Endodermal cell (in vitro differentiated cells): ENCODE measurements around the gene DLGAP3. TPM values are rescaled to one million over a fixed set of nuclear protein-coding genes. Genes with fewer than 3 reads are reported as not detected.
A peak's percentile ranks its signal among the peaks of the same experiment; 100 is the strongest.

ENCODE experiments used
- DNase-seq: peaks from one replicate; pipeline ENCODE4 v3.0.0-alpha.2; 2017
- H3K27ac ChIP-seq: 2 replicates; pipeline ENCODE4 v1.5.1; 2013; ENCODE audit warnings: mild to moderate bottlenecking, low read depth, low read length, moderate library complexity
- H3K27me3 ChIP-seq: 2 replicates; pipeline ENCODE4 v1.6.1; 2013; ENCODE audit warnings: mild to moderate bottlenecking, low read length, moderate library complexity; ENCODE audit not compliant: insufficient read depth, control insufficient read depth, poor library complexity, severe bottlenecking
- H3K36me3 ChIP-seq: 2 replicates; pipeline ENCODE4 v1.7.0; 2013; ENCODE audit warnings: mild to moderate bottlenecking, low read length, moderate library complexity; ENCODE audit not compliant: control insufficient read depth, insufficient read depth
- H3K4me1 ChIP-seq: one replicate; pipeline ENCODE4 v1.7.0; 2013; ENCODE audit warnings: low read length; ENCODE audit not compliant: control insufficient read depth, insufficient read depth
- H3K4me3 ChIP-seq: 2 replicates; pipeline ENCODE4 v1.5.1; 2013; ENCODE audit warnings: mild to moderate bottlenecking, low read length, moderate library complexity
- H3K9ac ChIP-seq: 2 replicates; pipeline ENCODE4 v1.6.1; 2013; ENCODE audit warnings: mild to moderate bottlenecking, low read length, moderate library complexity; ENCODE audit not compliant: poor library complexity, severe bottlenecking; ENCODE audit errors: extremely low read depth
- H3K9me3 ChIP-seq: 2 replicates; pipeline ENCODE4 v1.6.1; 2013; ENCODE audit warnings: mild to moderate bottlenecking, low read length, moderate library complexity; ENCODE audit not compliant: control insufficient read depth
- H3K27ac Mint-ChIP-seq: 2 replicates; pipeline ENCODE4 v1.8.0; 2020; ENCODE audit warnings: mixed read lengths
- H3K27me3 Mint-ChIP-seq: 2 replicates; pipeline ENCODE4 v1.8.0; 2021; ENCODE audit warnings: mild to moderate bottlenecking, mixed read lengths; ENCODE audit not compliant: insufficient read depth
- H3K36me3 Mint-ChIP-seq: 2 replicates; pipeline ENCODE4 v1.8.0; 2020; ENCODE audit warnings: low read depth, mixed read lengths
- H3K4me1 Mint-ChIP-seq: 2 replicates; pipeline ENCODE4 v1.8.0; 2020; ENCODE audit warnings: mixed read lengths
- H3K4me3 Mint-ChIP-seq: 2 replicates; pipeline ENCODE4 v1.8.0; 2020; ENCODE audit warnings: mild to moderate bottlenecking, moderate library complexity, mixed read lengths
- H3K9me3 Mint-ChIP-seq: 2 replicates; pipeline ENCODE4 v1.8.0; 2020; ENCODE audit warnings: mild to moderate bottlenecking, mixed read lengths
- WGBS, 2 experiments: methylation state at CpG; one replicate each; pipeline versions ENCODE4 v1.1.5 to v1.1.7; 2013; ENCODE audit warnings: missing lambda C conversion rate in 2 of 2, mixed read lengths in 1 of 2; ENCODE audit not compliant: insufficient coverage in 1 of 2, insufficient read length in 1 of 2; 5-methylcytosine and 5-hydroxymethylcytosine counted together
- long read RNA-seq, 4 experiments: library from polyadenylated mRNA in 2 of 4; library from RNA in 1 of 4; library from capped mRNA in 1 of 4; stranded (forward) in 3 of 4; unstranded in 1 of 4; transcript quantifications; one replicate each; pipeline ENCODE4 v2.0.0, GENCODE V29; 2020 to 2021; ENCODE audit warnings: inconsistent platforms in 1 of 4
- polyA plus RNA-seq, 2 experiments: library from polyadenylated mRNA; stranded (reverse); fragments of 50-300 nt; gene quantifications; one replicate each; pipeline ENCODE4 v1.2.3, GENCODE V29; 2013
- total RNA-seq, 2 donors: library from RNA; stranded (reverse); fragmentation: NEBNext Ultra II Directional in 1 of 2; extraction: Animal tissue kit (Norgen Biotek cat#: 25700) in 1 of 2; gene quantifications; 2 replicates in 1 of 2; 3 replicates in 1 of 2; pipeline ENCODE4 v1.2.1, GENCODE V29; 2021
- TF ChIP-seq, protein P1 (sequence below): fragments of 200-600 bp; sonication (generic); conservative IDR thresholded peaks from 2 replicates; pipeline ENCODE4 v1.5.0; 2021; ENCODE audit warnings: antibody characterized with exemption, mild to moderate bottlenecking

DLGAP3 gene
- 1 to 10 TPM; 4.4 to 4.6 TPM for total RNA-seq
- 1.7 TPM for polyA plus RNA-seq (2013, experiment 1 of 2)
- polyA plus RNA-seq (2013, experiment 2 of 2), result 1.2 TPM
- long read RNA-seq, experiment 1, partial matches to known transcripts, result 3 of 3 reads
- long read RNA-seq, experiment 1, other reads (novel, unspliced or antisense), result 0 of 3 reads
- long read RNA-seq, experiment 2, partial matches to known transcripts, result 0 of 5 reads
- long read RNA-seq, experiment 2, other reads (novel, unspliced or antisense), result 2 of 5 reads
- long read RNA-seq, experiment 3, partial matches to known transcripts, result 3 of 3 reads
- long read RNA-seq, experiment 3, other reads (novel, unspliced or antisense), result 0 of 3 reads
- long read RNA-seq, experiment 4, result 0 reads

DNA sequence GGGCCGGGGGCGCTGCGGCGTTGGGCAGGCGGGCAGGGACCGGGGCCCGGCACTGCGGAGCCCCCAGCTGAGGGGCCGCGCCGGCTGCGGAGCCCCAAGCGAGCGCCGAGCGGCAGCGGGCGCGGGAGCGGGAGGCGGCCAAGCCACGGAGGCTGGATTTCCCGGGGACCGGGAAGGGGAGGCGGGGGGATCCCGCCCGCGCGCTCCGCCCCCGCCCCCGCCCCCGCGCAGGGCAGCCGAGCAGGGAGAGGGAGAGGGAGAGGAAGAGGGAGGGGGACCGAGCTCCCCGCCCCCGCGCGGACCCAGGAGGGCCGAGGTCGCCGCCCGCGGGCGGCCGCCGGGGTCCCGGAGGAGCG lies at the start of gene DLGAP3:
Gene DLGAP3 (minus strand): TSS at position 154 of the 356 bp plus-strand sequence. CDS start 24,267 bp downstream, outside the sequence.
- H3K4me3 Mint-ChIP-seq, result peak within 1 kb of the TSS; percentile 57
- Histone ChIP-seq H3K27ac (no peak within 1 kb of the TSS), H3K4me1 (no peaks in the 10 kb centered on the region), H3K4me3 (peak within 1 kb of the TSS; percentile 74), H3K9me3 (no peaks in the 10 kb centered on the region), H3K9ac (no peak within 1 kb of the TSS), H3K36me3 (no peaks in the 10 kb centered on the region), H3K27me3 (peaks cover 64% of the 10 kb centered on the region)
- H3K36me3 Mint-ChIP-seq, result no peaks in the 10 kb centered on the region
- peaks cover 5% of the 10 kb centered on the region for H3K4me1 Mint-ChIP-seq
- H3K27ac Mint-ChIP-seq, result no peak within 1 kb of the TSS
- DNase-seq, result peak; percentile 79
- H3K27me3 Mint-ChIP-seq, result peaks cover 85% of the 10 kb centered on the region
- WGBS, 2 experiments, result 0% methylated on average over 50 of the region's 50 CpGs; no CpG with 5 or more reads in 1 of the 2 experiments
- no peaks in the 10 kb centered on the region for H3K9me3 Mint-ChIP-seq
- TF ChIP-seq, protein P1, sequence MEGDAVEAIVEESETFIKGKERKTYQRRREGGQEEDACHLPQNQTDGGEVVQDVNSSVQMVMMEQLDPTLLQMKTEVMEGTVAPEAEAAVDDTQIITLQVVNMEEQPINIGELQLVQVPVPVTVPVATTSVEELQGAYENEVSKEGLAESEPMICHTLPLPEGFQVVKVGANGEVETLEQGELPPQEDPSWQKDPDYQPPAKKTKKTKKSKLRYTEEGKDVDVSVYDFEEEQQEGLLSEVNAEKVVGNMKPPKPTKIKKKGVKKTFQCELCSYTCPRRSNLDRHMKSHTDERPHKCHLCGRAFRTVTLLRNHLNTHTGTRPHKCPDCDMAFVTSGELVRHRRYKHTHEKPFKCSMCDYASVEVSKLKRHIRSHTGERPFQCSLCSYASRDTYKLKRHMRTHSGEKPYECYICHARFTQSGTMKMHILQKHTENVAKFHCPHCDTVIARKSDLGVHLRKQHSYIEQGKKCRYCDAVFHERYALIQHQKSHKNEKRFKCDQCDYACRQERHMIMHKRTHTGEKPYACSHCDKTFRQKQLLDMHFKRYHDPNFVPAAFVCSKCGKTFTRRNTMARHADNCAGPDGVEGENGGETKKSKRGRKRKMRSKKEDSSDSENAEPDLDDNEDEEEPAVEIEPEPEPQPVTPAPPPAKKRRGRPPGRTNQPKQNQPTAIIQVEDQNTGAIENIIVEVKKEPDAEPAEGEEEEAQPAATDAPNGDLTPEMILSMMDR, result no peak

DNA sequence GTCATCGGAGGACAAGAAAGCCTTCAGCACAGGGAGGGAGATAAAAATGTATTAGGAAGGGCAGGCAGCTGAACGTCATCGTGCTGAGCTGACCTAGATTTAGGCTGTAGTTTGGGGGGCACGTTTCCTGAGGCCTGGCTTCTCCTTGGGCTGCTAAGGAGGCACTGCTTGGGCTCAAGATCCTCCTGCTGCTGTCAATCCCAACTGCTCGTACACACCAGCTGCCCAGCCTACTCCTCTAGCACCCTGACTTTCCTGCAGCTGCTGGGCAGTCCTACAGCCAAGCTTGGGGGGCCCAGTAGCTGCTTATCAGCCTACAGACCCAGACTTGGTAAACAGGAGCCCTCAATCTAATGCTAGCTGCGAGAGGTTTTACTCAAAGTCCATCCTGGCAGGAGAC lies 49.5 kb upstream of the DLGAP3 start:
- H3K27me3 Mint-ChIP-seq, result peaks cover 9% of the 10 kb centered on the region
- TF ChIP-seq, protein P1, result no peak
- no peak overlapping the region for H3K27ac Mint-ChIP-seq
- H3K9me3 Mint-ChIP-seq, result no peaks in the 10 kb centered on the region
- no peak overlapping the region for H3K4me3 Mint-ChIP-seq
- WGBS, 2 experiments, result 77 to 86% methylated on average over 4 to 6 of the region's 6 CpGs
- no peak for DNase-seq
- Histone ChIP-seq H3K9ac (no peak overlapping the region), H3K4me3 (no peak overlapping the region), H3K9me3 (no peaks in the 10 kb centered on the region), H3K36me3 (peaks cover 14% of the 10 kb centered on the region), H3K4me1 (peaks cover 1% of the 10 kb centered on the region), H3K27me3 (no peaks in the 10 kb centered on the region), H3K27ac (no peak overlapping the region)
- H3K36me3 Mint-ChIP-seq, result peaks cover 18% of the 10 kb centered on the region
- H3K4me1 Mint-ChIP-seq, result peaks cover 7% of the 10 kb centered on the region

- TF ChIP-seq, protein P1, result no peak
- Mint-ChIP-seq H3K4me1 (peaks cover 5% of the 10 kb centered on the region), H3K9me3 (no peaks in the 10 kb centered on the region), H3K27ac (no peak overlapping the region), H3K4me3 (no peak overlapping the region), H3K27me3 (peaks cover 9% of the 10 kb centered on the region), H3K36me3 (peaks cover 13% of the 10 kb centered on the region)
- no peaks in the 10 kb centered on the region for H3K27me3 ChIP-seq
- no peak overlapping the region for H3K9ac ChIP-seq
- no peaks in the 10 kb centered on the region for H3K4me1 ChIP-seq
- no peak for DNase-seq
- peaks cover 12% of the 10 kb centered on the region for H3K36me3 ChIP-seq
- no peak overlapping the region for H3K27ac ChIP-seq
- no peak overlapping the region for H3K4me3 ChIP-seq
- H3K9me3 ChIP-seq, result no peaks in the 10 kb centered on the region
- WGBS, 2 experiments, result 94% methylated on average over 2 of the region's 2 CpGs; no CpG with 5 or more reads in 1 of the 2 experiments
Observed at GRCh38 chr1:34977858-34978257, 48.4 kb upstream of the DLGAP3 start.
